Measurements from ENCODE around the gene LSR. TPM values are rescaled to one million over a fixed set of nuclear protein-coding genes. Genes with fewer than 3 reads are reported as not detected.
A peak's percentile ranks its signal among the peaks of the same experiment; 100 is the strongest.

Gene LSR
- total and polyA plus RNA-seq, 10 donors: 10.9 to 30.2 (median 20.4) TPM

- TF ChIP-seq POLR2AphosphoS5 (IDR thresholded peaks at IDR 0.05) (no peak), POLR2A (IDR thresholded peaks at IDR 0.05) (no peak), CTCF (IDR thresholded peaks at IDR 0.05 in 8 of 11, conservative IDR thresholded peaks at IDR 0.05 in 3 of 11) (no peak)
- Histone ChIP-seq H3K27me3 (replicated peaks in 1 of 7) (no peaks in the 10 kb centered on the region), H3K9me3 (peaks cover 0 to 18% (median 7%) of the 10 kb centered on the region in 8 donors), H3K4me3 (no peak overlapping the region), H3K36me3 (no peaks in the 10 kb centered on the region), H3K27ac (peak overlapping the region in 3 of 8 donors; percentile 88 to 98 (median 89)), H3K4me1 (peaks cover 33 to 78% (median 53%) of the 10 kb centered on the region in 6 donors)
- 70 to 84% (median 78%) methylated on average over 8 of the region's 8 CpGs for WGBS, 5 donors
- DNase-seq: peak; percentile 59
- intact Hi-C loops (cut with DNase I; ENCODE audit: low total_unique reads): no loop called here
Measured at GRCh38 chr19:35216016-35216832, 32.6 kb upstream of the LSR start.

GRCh38 chr19:35216833-35217648, 31.8 kb upstream of the LSR start:
- TF ChIP-seq POLR2AphosphoS5 (IDR thresholded peaks at IDR 0.05) (no peak), CTCF (IDR thresholded peaks at IDR 0.05 in 8 of 11, conservative IDR thresholded peaks at IDR 0.05 in 3 of 11) (peak in 9 of 11 experiments; percentile 14 to 57 (median 40))

GRCh38 chr19:35217649-35217990, 31.2 kb upstream of the LSR start:
- TF ChIP-seq CTCF (IDR thresholded peaks at IDR 0.05 in 8 of 11, conservative IDR thresholded peaks at IDR 0.05 in 3 of 11) (no peak), POLR2A (IDR thresholded peaks at IDR 0.05) (no peak), POLR2AphosphoS5 (IDR thresholded peaks at IDR 0.05) (no peak)

More at GRCh38 chr19:35216833-35217648, 31.8 kb upstream of the LSR start:
- peaks cover 25 to 76% (median 45%) of the 10 kb centered on the region in 6 donors for H3K4me1 ChIP-seq
- H3K27ac ChIP-seq: peak overlapping the region in 3 of 8 donors; percentile 13 to 98 (median 88)
- no peaks in the 10 kb centered on the region for H3K36me3 ChIP-seq
- 53 to 85% (median 66%) methylated on average over 3 of the region's 3 CpGs for WGBS, 5 donors
- DNase-seq: peak; percentile 80
- intact Hi-C loops (cut with DNase I; ENCODE audit: low total_unique reads): no loop called here
- H3K27me3 ChIP-seq (replicated peaks in 1 of 7): no peaks in the 10 kb centered on the region
- H3K4me3 ChIP-seq: no peak overlapping the region
- peaks cover 0 to 18% (median 7%) of the 10 kb centered on the region in 8 donors for H3K9me3 ChIP-seq

DNA sequence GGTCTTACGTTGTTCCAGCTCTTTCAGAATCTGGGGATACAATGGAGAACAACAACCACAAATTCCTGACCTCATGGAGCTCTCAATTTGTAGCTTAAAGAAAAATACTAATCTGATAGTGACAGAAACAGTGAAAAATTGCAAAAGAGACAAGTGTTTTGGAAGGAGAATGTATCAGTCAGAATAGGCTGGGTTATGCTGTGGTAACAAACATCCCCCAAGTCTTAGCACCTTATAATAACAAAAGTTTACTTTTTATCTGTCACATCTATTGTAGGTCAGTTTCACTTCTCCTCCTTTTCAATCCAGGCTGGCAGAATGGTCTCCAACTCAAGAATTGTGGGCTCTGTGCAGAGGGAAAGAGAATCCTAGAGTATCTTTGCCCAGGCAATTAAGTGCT, 29.8 kb upstream of the LSR start:
- TF ChIP-seq POLR2A (IDR thresholded peaks at IDR 0.05) (no peak), CTCF (IDR thresholded peaks at IDR 0.05 in 8 of 11, conservative IDR thresholded peaks at IDR 0.05 in 3 of 11) (no peak), POLR2AphosphoS5 (IDR thresholded peaks at IDR 0.05) (no peak)
- peaks cover 0 to 18% (median 7%) of the 10 kb centered on the region in 8 donors for H3K9me3 ChIP-seq
- no peaks in the 10 kb centered on the region for H3K27me3 ChIP-seq (replicated peaks in 1 of 7)
- no peaks in the 10 kb centered on the region for H3K36me3 ChIP-seq
- no peak overlapping the region for H3K4me3 ChIP-seq
- WGBS, 5 donors: 93 to 100% (median 97%) methylated on average over 1 of the region's 1 CpG
- peaks cover 6 to 57% (median 26%) of the 10 kb centered on the region in 6 donors for H3K4me1 ChIP-seq
- intact Hi-C loops (cut with DNase I; ENCODE audit: low total_unique reads): no loop called here
- no peak for DNase-seq
- H3K27ac ChIP-seq: no peak overlapping the region

More at GRCh38 chr19:35217649-35217990, 31.2 kb upstream of the LSR start:
- DNase-seq: no peak
- no peaks in the 10 kb centered on the region for H3K36me3 ChIP-seq
- no peak overlapping the region for H3K4me3 ChIP-seq
- peaks cover 0 to 18% (median 7%) of the 10 kb centered on the region in 8 donors for H3K9me3 ChIP-seq
- intact Hi-C loops (cut with DNase I; ENCODE audit: low total_unique reads): no loop called here
- peaks cover 19 to 71% (median 39%) of the 10 kb centered on the region in 6 donors for H3K4me1 ChIP-seq
- peak overlapping the region in 2 of 8 donors; percentile 88 to 98 for H3K27ac ChIP-seq
- H3K27me3 ChIP-seq (replicated peaks in 1 of 7): no peaks in the 10 kb centered on the region
